ENCODE data around the gene BRSK2.

GRCh38 chr11:1504581-1505290, 115.0 kb downstream of the BRSK2 start:
- TF ChIP-seq CTCF (IDR thresholded peaks at IDR 0.05) = no peak
- TF ChIP-seq EP300 (IDR thresholded peaks at IDR 0.05) = no peak

All from gastroesophageal sphincter (tissue), 3 donors.